Esophagus squamous epithelium (tissue), 4 donors: ENCODE results near the gene ESR2.

Source experiments
- POLR2A ChIP-seq, 4 donors: fragments of 450-650 bp; IDR thresholded peaks; one replicate each; pipeline ENCODE4 v1.6.1; 2017; ENCODE audit warnings: antibody characterized with exemption in 4 of 4, mild to moderate bottlenecking in 4 of 4, moderate library complexity in 3 of 4
- TF ChIP-seq, protein P1 (sequence below), 6 experiments: fragments of 450-650 bp in 4 of 6; fragments of 200-600 bp in 2 of 6; sonication (generic) in 2 of 6; IDR thresholded peaks; one replicate each; pipeline ENCODE4 v1.5.1; 2016 to 2019; ENCODE audit warnings: antibody characterized with exemption in 6 of 6, mild to moderate bottlenecking in 4 of 6, moderate library complexity in 4 of 6

DNA sequence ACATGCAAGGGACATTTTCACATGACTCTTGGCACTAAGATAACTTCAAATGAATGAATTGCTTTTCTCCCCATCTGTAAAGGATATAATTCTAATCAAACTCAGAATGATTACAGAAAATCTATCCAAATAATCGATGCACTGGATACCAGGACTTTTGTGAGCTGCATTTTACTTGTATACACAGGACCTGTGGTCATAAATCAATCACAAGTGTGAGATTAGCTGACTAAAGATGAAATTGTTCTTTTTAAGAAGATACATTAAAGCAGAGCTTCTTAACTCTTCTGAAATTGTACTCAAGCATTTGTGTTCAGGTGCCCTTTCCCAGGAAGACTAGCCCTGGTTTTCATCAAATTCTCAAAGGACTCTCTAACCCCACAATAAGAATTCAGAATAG is 66.3 kb downstream of the ESR2 start:
- TF ChIP-seq, protein P1, sequence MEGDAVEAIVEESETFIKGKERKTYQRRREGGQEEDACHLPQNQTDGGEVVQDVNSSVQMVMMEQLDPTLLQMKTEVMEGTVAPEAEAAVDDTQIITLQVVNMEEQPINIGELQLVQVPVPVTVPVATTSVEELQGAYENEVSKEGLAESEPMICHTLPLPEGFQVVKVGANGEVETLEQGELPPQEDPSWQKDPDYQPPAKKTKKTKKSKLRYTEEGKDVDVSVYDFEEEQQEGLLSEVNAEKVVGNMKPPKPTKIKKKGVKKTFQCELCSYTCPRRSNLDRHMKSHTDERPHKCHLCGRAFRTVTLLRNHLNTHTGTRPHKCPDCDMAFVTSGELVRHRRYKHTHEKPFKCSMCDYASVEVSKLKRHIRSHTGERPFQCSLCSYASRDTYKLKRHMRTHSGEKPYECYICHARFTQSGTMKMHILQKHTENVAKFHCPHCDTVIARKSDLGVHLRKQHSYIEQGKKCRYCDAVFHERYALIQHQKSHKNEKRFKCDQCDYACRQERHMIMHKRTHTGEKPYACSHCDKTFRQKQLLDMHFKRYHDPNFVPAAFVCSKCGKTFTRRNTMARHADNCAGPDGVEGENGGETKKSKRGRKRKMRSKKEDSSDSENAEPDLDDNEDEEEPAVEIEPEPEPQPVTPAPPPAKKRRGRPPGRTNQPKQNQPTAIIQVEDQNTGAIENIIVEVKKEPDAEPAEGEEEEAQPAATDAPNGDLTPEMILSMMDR (IDR thresholded peaks at IDR 0.05), result no peak
- TF ChIP-seq POLR2A (IDR thresholded peaks at IDR 0.05), result no peak
